ENCODE data around the gene HIP1R.

DNA sequence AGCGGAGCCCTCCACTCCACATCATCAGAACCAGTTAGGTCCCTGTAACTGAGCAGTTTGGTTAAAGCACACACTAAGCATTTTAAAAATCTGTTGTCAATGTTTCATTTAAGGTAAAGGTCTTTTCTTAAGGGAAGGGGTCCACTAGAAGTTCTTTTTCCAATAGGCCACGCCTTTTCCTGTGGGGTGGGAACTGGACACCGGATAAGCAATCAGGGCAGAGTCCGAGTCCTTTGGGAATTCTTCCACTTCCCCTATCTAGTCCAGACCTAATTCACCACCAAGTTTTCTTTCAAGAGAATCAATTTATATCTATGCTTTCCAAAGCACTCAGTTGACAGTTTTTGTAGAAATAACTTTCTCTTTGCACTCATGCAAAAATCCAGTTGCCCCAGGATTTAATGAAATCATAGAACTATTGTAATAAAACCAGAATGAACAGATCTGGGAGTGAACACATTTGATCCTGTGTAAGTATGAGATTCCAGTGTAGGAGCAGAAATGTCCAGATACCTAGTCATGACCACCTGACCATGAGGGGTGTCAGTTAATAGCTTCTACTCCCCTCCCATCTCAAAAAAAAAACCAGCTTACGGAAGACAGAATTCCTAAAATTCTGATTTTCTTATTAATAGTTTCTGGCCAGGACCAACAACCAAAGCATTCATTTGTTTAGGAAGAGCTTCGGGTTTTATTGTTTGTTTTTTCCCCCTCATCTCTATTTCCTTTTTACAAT is 49.0 kb downstream of the HIP1R start:
- TF ChIP-seq, protein P1, sequence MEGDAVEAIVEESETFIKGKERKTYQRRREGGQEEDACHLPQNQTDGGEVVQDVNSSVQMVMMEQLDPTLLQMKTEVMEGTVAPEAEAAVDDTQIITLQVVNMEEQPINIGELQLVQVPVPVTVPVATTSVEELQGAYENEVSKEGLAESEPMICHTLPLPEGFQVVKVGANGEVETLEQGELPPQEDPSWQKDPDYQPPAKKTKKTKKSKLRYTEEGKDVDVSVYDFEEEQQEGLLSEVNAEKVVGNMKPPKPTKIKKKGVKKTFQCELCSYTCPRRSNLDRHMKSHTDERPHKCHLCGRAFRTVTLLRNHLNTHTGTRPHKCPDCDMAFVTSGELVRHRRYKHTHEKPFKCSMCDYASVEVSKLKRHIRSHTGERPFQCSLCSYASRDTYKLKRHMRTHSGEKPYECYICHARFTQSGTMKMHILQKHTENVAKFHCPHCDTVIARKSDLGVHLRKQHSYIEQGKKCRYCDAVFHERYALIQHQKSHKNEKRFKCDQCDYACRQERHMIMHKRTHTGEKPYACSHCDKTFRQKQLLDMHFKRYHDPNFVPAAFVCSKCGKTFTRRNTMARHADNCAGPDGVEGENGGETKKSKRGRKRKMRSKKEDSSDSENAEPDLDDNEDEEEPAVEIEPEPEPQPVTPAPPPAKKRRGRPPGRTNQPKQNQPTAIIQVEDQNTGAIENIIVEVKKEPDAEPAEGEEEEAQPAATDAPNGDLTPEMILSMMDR (IDR thresholded peaks at IDR 0.05), result no peak
- no peak for TF ChIP-seq POLR2A (IDR thresholded peaks at IDR 0.05)

Measured in esophagus squamous epithelium (tissue), 4 donors.